MM.1S (cell line): ENCODE data around the gene KCNIP4.

Source experiments
- EZH2 ChIP-seq: fragments of 300-600 bp; sonication (generic); optimal IDR thresholded peaks from 2 replicates; pipeline ENCODE3; 2017; ENCODE audit warnings: low read depth, mild to moderate bottlenecking, antibody characterized with exemption, low read length, mixed read lengths
- EZH2phosphoT487 ChIP-seq: fragments of 300-600 bp; sonication (generic); IDR thresholded peaks from 2 replicates; pipeline ENCODE4 v1.6.1; 2018; ENCODE audit warnings: antibody characterized with exemption, low read length
- TF ChIP-seq, protein P1 (sequence below): fragments of 300-600 bp; sonication (generic); IDR thresholded peaks from 2 replicates; pipeline ENCODE4 v1.5.1; 2016; ENCODE audit warnings: antibody characterized with exemption, low read length, mixed read lengths

DNA sequence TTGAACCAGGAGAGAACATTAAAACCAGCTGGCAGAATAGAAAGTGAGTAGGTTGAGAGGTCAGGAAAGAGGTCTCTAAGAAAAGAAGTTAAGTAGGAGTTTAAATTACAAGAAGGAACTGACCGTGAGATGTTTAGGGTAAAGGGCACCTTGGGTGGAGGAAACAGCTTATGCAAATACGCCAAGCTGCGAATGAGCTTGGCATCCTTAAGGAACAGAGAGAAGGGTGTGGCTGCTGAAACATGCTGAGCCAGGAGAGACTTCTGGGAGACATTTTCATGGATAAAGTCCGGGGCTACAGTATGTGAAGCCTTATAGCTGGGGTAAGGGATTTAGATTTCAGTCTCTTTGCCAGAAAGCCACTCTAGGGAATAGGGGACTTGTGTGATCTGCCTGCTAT lies 249.1 kb downstream of the KCNIP4 start:
- TF ChIP-seq, protein P1, sequence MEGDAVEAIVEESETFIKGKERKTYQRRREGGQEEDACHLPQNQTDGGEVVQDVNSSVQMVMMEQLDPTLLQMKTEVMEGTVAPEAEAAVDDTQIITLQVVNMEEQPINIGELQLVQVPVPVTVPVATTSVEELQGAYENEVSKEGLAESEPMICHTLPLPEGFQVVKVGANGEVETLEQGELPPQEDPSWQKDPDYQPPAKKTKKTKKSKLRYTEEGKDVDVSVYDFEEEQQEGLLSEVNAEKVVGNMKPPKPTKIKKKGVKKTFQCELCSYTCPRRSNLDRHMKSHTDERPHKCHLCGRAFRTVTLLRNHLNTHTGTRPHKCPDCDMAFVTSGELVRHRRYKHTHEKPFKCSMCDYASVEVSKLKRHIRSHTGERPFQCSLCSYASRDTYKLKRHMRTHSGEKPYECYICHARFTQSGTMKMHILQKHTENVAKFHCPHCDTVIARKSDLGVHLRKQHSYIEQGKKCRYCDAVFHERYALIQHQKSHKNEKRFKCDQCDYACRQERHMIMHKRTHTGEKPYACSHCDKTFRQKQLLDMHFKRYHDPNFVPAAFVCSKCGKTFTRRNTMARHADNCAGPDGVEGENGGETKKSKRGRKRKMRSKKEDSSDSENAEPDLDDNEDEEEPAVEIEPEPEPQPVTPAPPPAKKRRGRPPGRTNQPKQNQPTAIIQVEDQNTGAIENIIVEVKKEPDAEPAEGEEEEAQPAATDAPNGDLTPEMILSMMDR, result no peak
- TF ChIP-seq EZH2phosphoT487 (no peak), EZH2 (no peak)
